ENCODE results near the gene TMCC2.

- TF ChIP-seq ZFX (IDR thresholded peaks at IDR 0.05; ENCODE audit: borderline replicate concordance): no peak
- TF ChIP-seq CTCF (IDR thresholded peaks at IDR 0.05): no peak
Observed at GRCh38 chr1:205260948-205261732, 33.4 kb downstream of the TMCC2 start.
